HepG2 (cell line): ENCODE measurements around the gene NUDT2. TPM values are rescaled to one million over a fixed set of nuclear protein-coding genes. Genes with fewer than 3 reads are reported as not detected.

Source experiments
- ARNT2 ChIP-seq: sonication (generic); formaldehyde crosslinking; IDR thresholded peaks from 2 replicates; pipeline ENCODE4 v1.8.0; 2022; ENCODE audit warnings: mild to moderate bottlenecking, low read depth, missing genetic modification reagents, moderate library complexity
- HCFC1 ChIP-seq: fragments of 150-350 bp; IDR thresholded peaks from 2 replicates; pipeline ENCODE4 v1.6.1; 2014; ENCODE audit warnings: low read depth, low read length
- MTA3 ChIP-seq: sonication (generic); formaldehyde crosslinking; IDR thresholded peaks from 2 replicates; pipeline ENCODE4 v1.4.0; 2020; ENCODE audit warnings: missing genetic modification reagents
- SETDB1 ChIP-seq: sonication (generic); formaldehyde crosslinking; IDR thresholded peaks from 2 replicates; pipeline ENCODE4 v1.5.1; 2020; ENCODE audit warnings: missing genetic modification reagents, mild to moderate bottlenecking, borderline replicate concordance
- SNRNP70 ChIP-seq: fragments of 200-400 bp; formaldehyde crosslinking; IDR thresholded peaks from 2 replicates; pipeline ENCODE4 v1.6.1; 2017; ENCODE audit warnings: mild to moderate bottlenecking, low read depth, low read length, moderate library complexity
- ZFP36L1 ChIP-seq: sonication (generic); formaldehyde crosslinking; IDR thresholded peaks from 2 replicates; pipeline ENCODE4 v1.8.0; 2022; ENCODE audit warnings: mild to moderate bottlenecking, missing genetic modification reagents, moderate library complexity
- ZNF720 ChIP-seq: sonication (generic); formaldehyde crosslinking; IDR thresholded peaks from 2 replicates; pipeline ENCODE4 v1.4.0; 2020; ENCODE audit warnings: missing genetic modification reagents
- polyA plus RNA-seq, 8 experiments: library from polyadenylated mRNA; depleted of rRNA in 3 of 8; stranded (reverse) in 7 of 8; unstranded in 1 of 8; fragments of >200 nt; fragmentation: Illumina TruSeq in 4 of 8; extraction: Trizol in 4 of 8; gene quantifications; 2 replicates each; pipeline versions ENCODE4 v1.2.1 to v1.2.3, GENCODE V29; 2011 to 2016; ENCODE audit warnings: low read depth in 4 of 8, missing spikeins in 1 of 8, mixed read lengths in 1 of 8; ENCODE audit not compliant: insufficient read depth in 1 of 8
- total RNA-seq, 5 experiments: library from RNA; depleted of rRNA; stranded (reverse); fragments of >200 nt; fragmentation: Illumina TruSeq; extraction: Trizol; gene quantifications; 2 replicates each; pipeline ENCODE4 v1.2.3, GENCODE V29; 2016; ENCODE audit warnings: low read depth in 1 of 5
- TF ChIP-seq, protein P1 (sequence below): IDR thresholded peaks from 2 replicates; pipeline ENCODE4 v1.6.1; 2016; ENCODE audit warnings: low read depth
- TF ChIP-seq, protein P2 (sequence below): IDR thresholded peaks from 2 replicates; pipeline ENCODE4 v1.6.1; 2016; ENCODE audit warnings: mild to moderate bottlenecking
- TF ChIP-seq, protein P3 (sequence below): sonication (generic); formaldehyde crosslinking; IDR thresholded peaks from 2 replicates; pipeline ENCODE4 v1.8.0; 2022; ENCODE audit warnings: mild to moderate bottlenecking, missing genetic modification reagents, borderline replicate concordance
- TF ChIP-seq, protein P4 (sequence below): IDR thresholded peaks from 2 replicates; pipeline ENCODE4 v1.6.1; 2012; ENCODE audit warnings: low read length, improper control_type of control experiment
- TF ChIP-seq, protein P5 (sequence below): sonication (generic); formaldehyde crosslinking; IDR thresholded peaks from 2 replicates; pipeline ENCODE4 v1.4.0; 2020; ENCODE audit warnings: missing genetic modification reagents, borderline replicate concordance
- TF ChIP-seq, protein P6 (sequence below): sonication (generic); formaldehyde crosslinking; IDR thresholded peaks from 2 replicates; pipeline ENCODE4 v1.9.0; 2022; ENCODE audit warnings: missing genetic modification reagents, mild to moderate bottlenecking, borderline replicate concordance
- TF ChIP-seq, protein P7 (sequence below): sonication (generic); formaldehyde crosslinking; IDR thresholded peaks from 2 replicates; pipeline ENCODE4 v1.4.0; 2020; ENCODE audit warnings: missing genetic modification reagents

Gene NUDT2
- total and polyA plus RNA-seq, 2 of the 13 experiments (the other 11 are each of a cell fraction or from before 2014, with no cell fraction given), result 19.9 to 24.6 TPM

DNA sequence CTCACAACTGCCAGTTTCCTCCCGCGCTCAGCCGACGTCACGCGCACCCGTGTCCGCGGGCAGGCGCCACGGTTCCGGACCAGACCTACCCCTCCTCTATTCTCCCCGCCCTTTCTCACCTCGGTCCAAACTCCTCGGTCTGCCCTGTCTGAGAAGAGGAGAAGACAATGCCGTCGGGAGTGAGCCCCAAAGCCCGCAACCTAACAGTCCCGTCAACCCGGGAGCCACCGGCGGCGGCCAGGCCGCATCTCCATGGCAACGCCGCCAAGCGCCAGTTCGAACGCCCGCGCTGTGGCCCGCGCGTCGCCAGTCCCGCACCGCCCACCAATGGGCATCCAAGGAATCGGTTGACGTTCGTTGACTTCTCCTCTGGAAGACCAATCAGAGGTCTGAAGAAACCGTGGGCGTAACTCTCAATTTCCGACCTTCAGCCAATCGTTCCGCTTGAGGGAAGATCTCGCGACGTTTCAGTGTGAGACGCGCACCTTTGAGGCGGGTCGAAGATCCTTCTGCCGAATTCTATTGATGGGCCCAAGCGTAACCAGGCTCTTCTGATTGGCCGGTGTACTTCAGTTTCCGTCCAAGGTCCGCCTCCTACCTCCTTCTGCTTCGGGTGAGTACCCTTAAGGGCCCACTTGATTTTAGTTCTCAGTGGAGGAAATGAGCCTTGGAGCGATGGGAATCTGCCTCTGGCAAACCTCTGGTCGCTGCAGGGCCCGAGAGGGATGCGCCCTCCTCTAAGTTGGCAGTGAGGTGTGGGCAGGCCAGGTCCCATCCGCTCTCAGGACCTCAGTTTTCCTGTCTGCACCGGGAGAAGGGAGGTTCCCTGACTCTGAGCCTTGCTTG, at the start of gene NUDT2, which contains the start of gene KIF24 (continued):
- TF ChIP-seq SETDB1 (CRISPR knock-in tag), result no peak
- peak; percentile 92 for TF ChIP-seq ARNT2 (CRISPR knock-in tag)
- TF ChIP-seq, protein P1, sequence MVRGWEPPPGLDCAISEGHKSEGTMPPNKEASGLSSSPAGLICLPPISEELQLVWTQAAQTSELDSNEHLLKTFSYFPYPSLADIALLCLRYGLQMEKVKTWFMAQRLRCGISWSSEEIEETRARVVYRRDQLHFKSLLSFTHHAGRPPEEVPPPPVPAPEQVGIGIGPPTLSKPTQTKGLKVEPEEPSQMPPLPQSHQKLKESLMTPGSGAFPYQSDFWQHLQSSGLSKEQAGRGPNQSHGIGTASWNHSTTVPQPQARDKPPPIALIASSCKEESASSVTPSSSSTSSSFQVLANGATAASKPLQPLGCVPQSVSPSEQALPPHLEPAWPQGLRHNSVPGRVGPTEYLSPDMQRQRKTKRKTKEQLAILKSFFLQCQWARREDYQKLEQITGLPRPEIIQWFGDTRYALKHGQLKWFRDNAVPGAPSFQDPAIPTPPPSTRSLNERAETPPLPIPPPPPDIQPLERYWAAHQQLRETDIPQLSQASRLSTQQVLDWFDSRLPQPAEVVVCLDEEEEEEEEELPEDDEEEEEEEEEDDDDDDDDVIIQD (CRISPR knock-in tag), result peak; percentile 56
- TF ChIP-seq, protein P2, sequence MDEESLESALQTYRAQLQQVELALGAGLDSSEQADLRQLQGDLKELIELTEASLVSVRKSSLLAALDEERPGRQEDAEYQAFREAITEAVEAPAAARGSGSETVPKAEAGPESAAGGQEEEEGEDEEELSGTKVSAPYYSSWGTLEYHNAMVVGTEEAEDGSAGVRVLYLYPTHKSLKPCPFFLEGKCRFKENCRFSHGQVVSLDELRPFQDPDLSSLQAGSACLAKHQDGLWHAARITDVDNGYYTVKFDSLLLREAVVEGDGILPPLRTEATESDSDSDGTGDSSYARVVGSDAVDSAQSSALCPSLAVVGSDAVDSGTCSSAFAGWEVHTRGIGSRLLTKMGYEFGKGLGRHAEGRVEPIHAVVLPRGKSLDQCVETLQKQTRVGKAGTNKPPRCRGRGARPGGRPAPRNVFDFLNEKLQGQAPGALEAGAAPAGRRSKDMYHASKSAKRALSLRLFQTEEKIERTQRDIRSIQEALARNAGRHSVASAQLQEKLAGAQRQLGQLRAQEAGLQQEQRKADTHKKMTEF, result peak; percentile 41
- TF ChIP-seq, protein P3, sequence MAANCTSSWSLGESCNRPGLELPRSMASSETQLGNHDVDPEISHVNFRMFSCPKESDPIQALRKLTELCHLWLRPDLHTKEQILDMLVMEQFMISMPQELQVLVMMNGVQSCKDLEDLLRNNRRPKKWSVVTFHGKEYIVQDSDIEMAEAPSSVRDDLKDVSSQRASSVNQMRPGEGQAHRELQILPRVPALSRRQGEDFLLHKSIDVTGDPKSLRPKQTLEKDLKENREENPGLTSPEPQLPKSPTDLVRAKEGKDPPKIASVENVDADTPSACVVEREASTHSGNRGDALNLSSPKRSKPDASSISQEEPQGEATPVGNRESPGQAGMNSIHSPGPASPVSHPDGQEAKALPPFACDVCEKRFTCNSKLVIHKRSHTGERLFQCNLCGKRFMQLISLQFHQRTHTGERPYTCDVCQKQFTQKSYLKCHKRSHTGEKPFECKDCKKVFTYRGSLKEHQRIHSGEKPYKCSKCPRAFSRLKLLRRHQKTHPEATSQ (CRISPR knock-in tag), result no peak
- no peak for TF ChIP-seq SNRNP70
- TF ChIP-seq, protein P4, sequence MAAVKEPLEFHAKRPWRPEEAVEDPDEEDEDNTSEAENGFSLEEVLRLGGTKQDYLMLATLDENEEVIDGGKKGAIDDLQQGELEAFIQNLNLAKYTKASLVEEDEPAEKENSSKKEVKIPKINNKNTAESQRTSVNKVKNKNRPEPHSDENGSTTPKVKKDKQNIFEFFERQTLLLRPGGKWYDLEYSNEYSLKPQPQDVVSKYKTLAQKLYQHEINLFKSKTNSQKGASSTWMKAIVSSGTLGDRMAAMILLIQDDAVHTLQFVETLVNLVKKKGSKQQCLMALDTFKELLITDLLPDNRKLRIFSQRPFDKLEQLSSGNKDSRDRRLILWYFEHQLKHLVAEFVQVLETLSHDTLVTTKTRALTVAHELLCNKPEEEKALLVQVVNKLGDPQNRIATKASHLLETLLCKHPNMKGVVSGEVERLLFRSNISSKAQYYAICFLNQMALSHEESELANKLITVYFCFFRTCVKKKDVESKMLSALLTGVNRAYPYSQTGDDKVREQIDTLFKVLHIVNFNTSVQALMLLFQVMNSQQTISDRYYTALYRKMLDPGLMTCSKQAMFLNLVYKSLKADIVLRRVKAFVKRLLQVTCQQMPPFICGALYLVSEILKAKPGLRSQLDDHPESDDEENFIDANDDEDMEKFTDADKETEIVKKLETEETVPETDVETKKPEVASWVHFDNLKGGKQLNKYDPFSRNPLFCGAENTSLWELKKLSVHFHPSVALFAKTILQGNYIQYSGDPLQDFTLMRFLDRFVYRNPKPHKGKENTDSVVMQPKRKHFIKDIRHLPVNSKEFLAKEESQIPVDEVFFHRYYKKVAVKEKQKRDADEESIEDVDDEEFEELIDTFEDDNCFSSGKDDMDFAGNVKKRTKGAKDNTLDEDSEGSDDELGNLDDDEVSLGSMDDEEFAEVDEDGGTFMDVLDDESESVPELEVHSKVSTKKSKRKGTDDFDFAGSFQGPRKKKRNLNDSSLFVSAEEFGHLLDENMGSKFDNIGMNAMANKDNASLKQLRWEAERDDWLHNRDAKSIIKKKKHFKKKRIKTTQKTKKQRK, result 0 out of 2 replicates have a peak, but pooled peaks have one; percentile 29
- TF ChIP-seq, protein P5, sequence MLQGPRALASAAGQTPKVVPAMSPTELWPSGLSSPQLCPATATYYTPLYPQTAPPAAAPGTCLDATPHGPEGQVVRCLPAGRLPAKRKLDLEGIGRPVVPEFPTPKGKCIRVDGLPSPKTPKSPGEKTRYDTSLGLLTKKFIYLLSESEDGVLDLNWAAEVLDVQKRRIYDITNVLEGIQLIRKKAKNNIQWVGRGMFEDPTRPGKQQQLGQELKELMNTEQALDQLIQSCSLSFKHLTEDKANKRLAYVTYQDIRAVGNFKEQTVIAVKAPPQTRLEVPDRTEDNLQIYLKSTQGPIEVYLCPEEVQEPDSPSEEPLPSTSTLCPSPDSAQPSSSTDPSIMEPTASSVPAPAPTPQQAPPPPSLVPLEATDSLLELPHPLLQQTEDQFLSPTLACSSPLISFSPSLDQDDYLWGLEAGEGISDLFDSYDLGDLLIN, result peak; percentile 65; the same call in 1 of the 2 replicates
- no peak for TF ChIP-seq MTA3
- TF ChIP-seq ZFP36L1 (CRISPR knock-in tag), result peak; percentile 24; the same call in 1 of the 2 replicates
- no peak for TF ChIP-seq HCFC1
- TF ChIP-seq ZNF720 (CRISPR knock-in tag), result no peak
- TF ChIP-seq, protein P6, sequence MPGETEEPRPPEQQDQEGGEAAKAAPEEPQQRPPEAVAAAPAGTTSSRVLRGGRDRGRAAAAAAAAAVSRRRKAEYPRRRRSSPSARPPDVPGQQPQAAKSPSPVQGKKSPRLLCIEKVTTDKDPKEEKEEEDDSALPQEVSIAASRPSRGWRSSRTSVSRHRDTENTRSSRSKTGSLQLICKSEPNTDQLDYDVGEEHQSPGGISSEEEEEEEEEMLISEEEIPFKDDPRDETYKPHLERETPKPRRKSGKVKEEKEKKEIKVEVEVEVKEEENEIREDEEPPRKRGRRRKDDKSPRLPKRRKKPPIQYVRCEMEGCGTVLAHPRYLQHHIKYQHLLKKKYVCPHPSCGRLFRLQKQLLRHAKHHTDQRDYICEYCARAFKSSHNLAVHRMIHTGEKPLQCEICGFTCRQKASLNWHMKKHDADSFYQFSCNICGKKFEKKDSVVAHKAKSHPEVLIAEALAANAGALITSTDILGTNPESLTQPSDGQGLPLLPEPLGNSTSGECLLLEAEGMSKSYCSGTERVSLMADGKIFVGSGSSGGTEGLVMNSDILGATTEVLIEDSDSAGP, result peak; percentile 87
- TF ChIP-seq, protein P7, sequence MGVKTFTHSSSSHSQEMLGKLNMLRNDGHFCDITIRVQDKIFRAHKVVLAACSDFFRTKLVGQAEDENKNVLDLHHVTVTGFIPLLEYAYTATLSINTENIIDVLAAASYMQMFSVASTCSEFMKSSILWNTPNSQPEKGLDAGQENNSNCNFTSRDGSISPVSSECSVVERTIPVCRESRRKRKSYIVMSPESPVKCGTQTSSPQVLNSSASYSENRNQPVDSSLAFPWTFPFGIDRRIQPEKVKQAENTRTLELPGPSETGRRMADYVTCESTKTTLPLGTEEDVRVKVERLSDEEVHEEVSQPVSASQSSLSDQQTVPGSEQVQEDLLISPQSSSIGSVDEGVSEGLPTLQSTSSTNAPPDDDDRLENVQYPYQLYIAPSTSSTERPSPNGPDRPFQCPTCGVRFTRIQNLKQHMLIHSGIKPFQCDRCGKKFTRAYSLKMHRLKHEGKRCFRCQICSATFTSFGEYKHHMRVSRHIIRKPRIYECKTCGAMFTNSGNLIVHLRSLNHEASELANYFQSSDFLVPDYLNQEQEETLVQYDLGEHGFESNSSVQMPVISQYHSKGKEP (CRISPR knock-in tag), result no peak
